Amniotic stem cell (primary cell): Measurements from ENCODE around the gene CIITA.

Experiments
- DNase-seq: peaks from one replicate; lab custom pipeline; 2025; lab: John Stamatoyannopoulos, UW

Gene CIITA

DNA sequence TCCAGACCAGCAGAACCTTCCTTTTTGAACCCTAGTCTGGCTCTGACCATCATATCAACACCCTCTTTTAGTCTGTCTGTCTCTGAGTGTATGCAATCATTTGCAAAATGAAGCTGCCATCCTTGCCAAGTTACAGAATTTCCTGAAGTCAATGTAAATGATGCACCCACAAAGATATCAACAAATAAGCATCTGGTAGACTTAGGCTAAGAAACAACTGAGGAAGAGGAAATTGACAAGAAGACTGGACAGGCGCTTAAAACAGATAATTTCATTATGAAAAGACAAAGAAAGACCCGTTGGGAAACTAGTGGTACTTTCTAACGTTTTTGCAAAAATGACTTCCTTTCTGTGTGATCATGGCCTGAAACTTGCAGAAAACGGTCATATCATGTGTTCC, 24.7 kb upstream of the CIITA start:
- no peak for DNase-seq

DNA sequence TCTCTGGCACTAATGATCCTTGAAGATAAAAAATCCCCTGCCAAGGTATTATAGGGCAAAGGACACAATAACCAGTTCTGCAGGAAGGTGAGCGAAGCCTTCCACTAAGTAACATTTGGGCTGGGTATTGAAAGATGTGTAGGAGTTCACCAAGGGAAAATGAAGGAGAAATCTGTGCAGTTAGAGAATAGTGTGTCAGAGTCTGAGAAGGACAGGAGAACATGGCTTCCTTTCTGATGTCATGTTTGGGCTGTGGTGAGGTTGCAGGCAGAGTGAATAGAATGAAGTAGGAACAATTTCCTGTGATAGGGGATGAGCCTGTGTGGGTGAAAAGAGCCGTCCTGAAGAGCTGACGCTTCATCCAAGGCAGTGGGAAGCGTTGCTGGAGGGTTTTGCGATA, 24.1 kb upstream of the CIITA start:
- DNase-seq, result no peak

DNA sequence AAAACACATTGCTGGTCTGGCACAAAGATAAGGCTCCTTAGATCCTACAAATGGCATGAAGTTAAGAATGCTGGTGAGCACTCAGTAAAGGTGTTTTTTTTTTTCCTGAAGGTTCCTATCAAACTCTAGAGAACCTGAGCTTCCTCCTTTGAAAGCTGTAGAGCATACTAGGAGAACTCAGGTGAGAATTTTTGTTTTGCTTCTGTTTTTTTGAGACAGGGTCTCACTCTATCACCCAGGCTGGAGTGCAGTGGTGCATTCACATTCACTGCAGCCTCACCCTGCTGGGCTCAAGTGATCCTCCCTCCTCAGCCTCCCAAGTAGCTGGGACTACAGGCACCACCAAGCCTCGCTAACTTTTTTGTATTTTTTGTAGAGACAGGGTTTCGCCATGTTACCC, 21.0 kb upstream of the CIITA start:
- no peak for DNase-seq

- no peak for DNase-seq
Observed at GRCh38 chr16:10858203-10858602, 18.8 kb upstream of the CIITA start.

DNA sequence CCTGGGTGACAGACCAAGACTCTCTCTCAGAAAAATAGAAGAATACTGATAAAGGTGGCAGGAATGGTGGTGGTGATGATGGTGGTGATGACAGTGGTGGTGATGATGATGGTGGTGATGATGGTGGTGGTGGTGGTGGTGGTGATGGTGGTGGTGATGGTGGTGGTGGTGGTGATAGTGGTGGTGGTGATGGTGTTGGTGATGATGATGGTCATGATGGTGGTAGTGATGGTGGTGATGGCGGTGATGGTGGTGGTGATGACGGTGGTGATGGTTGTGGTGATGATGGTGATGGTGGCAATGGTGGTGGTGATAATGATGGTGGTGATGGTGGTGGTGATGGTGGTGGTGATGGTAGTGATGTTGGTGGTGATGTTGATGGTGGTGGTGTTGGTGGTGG, 18.0 kb upstream of the CIITA start:
- no peak for DNase-seq

GRCh38 chr16:10859658-10860057, 17.3 kb upstream of the CIITA start:
- no peak for DNase-seq

DNA sequence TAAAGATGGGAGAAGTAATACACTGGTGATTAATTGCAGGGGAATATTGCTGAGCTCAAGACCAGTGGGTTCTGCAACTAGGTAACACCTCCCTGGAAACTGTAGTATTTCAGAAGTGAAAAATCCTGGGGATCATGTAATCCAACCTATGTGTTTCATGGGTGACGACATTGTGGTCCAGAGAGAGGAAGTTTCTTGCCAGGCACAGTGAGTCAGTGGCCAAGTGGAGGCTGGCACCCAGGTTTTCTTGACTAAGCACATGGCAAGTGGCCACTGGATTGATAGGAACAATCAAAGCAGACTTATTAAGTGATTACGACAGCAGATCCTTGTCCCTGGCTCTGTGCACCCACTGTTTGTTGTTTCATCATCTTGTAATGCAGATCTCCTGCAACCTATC, 14.6 kb upstream of the CIITA start:
- DNase-seq, result no peak

- DNase-seq, result no peak
Observed at GRCh38 chr16:10865991-10866966, 10.7 kb upstream of the CIITA start.

DNA sequence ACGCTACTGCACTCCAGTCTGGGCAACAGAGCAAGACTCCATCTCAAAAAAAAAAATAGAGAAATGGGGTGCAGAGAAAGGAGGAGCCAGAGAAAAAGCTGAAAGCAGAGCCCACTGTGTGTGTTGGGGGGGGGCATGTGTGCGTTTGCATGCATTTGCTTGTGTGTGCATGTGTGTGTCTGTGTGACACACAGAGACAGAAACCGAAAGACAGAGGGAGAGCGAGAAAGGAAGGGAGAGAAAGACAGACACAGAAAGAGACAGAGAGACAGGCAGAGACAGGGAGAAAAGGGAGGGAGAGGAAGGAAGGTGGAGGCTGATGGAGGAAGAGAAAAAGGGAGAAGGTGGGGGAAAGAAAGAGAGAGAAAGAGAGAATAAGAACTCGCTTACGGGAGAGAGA, 9.8 kb upstream of the CIITA start:
- DNase-seq, result no peak

- DNase-seq, result no peak
Observed at GRCh38 chr16:10868104-10868595, 8.9 kb upstream of the CIITA start.

DNA sequence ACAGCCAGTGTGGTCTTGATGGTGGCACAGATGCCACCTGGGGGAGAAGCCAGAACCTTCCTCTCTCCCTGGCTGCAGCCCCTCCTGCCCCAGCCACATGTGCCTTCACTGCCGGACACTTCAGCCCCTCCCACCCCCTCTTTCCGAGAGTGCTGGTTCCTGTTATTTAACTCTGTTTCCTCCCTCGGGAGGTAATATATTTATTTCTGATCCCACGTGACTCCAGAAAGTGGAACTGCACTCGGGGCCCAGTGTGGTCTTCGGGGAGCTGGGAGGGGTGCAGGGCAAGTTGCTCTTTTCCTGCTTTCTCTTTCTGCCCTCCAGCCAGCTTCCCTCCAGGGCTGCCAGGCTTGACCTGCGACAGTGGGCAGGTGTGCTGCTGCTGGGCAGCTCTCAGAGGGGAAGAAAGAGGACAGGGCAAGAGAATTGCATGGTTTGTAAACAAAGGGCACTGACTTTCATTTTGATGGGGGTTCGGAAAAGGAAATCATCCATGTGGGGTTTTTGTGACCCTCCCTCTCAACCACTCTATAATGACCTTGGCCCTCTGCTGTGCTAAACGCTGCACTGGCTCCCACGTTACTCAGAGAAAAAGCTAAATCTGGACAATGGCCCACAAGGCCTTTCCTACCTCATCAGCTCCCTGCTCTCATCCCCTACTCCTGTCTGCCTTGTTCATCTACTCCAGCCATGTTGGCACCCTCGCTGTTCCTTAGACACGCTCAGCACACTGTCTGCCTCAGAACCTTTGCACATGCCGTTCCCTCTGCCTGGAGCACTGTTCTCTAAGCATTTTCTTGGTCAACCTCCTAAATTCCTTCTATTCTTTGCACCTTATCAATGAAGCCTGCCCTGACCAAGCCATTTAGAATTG, 8.2 kb upstream of the CIITA start:
- DNase-seq, result no peak

DNA sequence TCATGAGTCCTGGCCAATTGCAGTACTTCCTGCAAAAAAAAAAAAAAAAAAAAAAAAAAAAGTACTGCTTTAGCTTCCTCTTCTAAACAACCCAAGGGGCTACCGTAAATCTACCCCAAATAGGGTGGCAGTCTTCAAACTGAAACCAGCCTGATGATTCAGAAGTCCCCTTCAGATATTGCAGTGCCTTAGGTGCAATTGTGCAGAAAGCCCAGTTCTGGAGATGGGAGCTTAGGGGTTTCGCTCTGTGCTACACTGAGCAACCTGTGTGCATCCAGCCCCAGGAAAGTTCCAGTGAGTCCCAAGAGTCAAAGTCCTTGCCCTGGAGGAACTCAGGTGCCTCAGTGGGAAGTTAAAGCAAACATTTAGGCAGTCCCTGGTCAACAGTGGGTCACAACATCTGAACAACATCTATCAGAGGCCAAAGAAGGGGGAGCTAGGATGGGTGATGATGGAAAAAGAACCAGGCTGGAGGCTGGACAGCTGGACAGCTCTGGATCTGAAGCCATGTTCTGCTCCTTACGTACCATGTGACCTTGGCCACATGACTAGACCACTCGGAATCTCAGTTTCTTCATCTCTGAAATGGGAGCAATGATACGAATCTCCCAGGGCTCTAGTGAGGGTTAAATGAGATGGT, 6.7 kb upstream of the CIITA start:
- DNase-seq, result no peak

GRCh38 chr16:10870808-10871156, 6.2 kb upstream of the CIITA start:
- no peak for DNase-seq

- peak; percentile 7 for DNase-seq
Observed at GRCh38 chr16:10871157-10871991, 5.6 kb upstream of the CIITA start.

- DNase-seq, result no peak
Observed at GRCh38 chr16:10876315-10876714, 687 bp upstream of the CIITA start.

DNA sequence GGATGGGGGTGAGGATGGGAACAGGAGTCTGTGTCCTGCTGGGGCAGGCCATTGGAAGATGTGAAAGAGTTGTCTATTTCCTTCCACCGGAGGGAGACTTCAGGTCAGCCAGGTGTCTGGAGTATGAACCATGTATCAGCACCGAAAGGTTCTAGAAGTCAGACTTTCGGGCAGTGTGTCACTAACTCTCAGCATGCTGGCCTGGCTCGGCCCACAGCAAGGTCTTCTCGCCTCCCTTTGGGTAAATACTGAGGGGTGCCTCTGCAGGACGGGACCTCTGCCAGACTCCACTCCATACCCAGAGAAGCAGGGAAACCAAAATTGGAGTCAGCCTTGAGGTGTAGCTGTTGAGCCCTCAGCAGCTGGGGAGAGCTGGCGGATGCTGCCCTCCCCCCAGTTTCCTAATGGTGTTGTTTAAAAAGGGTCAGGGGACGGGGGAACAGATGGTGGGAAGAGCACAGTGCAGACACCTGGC, 507 bp downstream of the CIITA start:
- DNase-seq, result no peak

GRCh38 chr16:10878328-10878643, 1.3 kb downstream of the CIITA start:
- DNase-seq, result no peak

GRCh38 chr16:10878644-10879501, 1.9 kb downstream of the CIITA start:
- no peak for DNase-seq

GRCh38 chr16:10879681-10880589, 2.9 kb downstream of the CIITA start:
- DNase-seq, result no peak
